GM18499 (cell line): ENCODE measurements around the gene PADI3.

Experiments
- ATAC-seq: cut with Tn5 transposase; IDR thresholded peaks from one replicate; pipeline ENCODE4 v1.9.1; 2021; ENCODE audit warnings: moderate number of reproducible peaks; ENCODE audit not compliant: insufficient read depth, unreplicated experiment

PADI3 gene

DNA sequence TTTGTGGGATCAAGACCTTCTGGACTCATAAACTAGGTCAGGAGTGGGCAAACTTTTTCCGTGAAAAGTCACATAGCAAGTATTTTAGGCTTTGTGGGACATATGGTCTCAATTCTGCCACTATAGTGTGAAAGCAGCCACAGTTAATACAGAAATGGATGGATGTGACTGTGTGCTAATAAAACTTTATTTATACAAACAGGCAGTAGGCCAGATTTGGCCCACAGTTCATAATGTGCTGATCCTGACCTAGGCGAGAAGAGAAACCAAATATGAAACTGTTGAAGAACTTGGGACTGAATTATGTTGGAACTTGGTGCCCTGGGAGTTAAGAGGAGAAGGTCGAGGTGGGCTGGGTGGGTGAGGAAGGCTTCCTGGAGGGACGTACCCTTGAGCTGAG is 17.1 kb downstream of the PADI3 start:
- no peak for ATAC-seq

DNA sequence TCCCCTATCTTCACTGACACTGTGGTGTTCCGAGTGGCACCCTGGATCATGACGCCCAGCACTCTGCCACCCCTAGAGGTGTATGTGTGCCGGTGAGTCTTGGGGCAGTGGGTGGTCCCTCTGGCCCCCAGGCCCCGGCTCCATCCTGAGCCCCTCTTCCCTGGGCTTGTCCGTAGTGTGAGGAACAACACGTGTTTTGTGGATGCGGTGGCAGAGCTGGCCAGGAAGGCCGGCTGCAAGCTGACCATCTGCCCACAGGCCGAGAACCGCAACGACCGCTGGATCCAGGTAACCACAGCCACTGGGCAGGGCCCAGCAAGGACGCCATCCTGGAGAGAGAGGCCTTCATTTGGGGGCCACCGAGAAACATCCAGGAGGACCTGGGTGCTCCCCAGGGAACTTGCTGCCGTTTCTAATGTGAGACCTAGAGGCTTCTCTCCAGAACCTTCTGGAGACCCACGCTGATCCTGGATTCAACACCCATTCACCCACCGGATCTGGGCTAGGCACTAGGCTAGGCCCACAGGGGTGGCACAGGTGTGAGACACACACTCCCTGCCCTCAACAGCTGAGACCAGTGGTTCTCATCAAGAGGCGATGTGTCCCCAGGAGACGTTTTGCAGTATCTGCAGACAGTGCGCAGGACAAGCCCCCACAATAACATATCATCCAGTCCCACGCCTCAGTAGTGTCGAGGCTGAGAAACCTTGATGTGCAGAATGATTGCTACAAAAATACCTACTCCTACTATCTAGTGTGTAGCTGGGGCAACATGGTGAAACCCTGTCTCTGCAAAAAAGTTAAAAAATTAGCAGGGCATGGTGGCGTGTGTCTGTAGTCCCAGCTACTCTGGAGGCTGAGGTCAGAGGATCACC is 22.2 kb downstream of the PADI3 start:
- ATAC-seq: no peak

DNA sequence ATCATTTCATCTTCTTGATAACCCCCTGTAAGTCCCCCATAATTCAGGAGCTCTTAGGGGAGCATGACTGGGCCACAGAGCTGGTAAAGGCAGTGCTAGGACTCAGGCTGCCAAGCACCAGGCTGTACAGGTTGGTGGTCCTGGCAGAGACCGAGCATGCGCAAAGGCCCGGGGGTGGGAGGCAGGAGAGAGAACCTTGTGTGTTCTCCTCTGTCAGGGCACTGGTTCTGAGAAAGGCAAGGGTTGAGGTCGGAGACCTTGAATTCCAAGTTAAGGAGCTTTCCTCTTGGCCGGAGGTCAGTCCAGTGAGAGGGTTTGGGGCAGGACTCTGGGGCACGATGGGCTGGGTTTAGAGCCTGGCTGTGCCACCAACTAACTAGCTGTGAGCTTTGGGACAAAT is 23.2 kb downstream of the PADI3 start:
- ATAC-seq: no peak

DNA sequence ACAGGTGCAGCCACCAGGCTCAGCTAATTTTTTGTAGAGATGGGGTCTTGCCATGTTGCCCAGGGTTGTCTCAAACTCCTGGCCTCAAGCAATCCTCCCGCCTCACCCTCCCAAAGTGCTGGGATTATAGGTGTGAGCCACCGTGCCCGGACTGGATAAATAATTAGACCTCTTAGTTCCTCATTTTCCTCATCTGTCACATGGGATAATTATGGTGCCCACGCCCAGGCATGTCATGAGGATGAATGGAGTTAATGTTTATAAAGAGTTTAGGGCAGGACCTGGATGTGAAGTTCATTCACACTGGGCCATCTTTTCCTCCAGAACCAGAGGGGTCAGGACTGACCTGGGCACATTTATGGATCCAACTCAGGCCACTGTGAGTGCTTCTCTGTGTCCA is 23.7 kb downstream of the PADI3 start:
- ATAC-seq: no peak

- no peak for ATAC-seq
Measured at GRCh38 chr1:17273096-17273495, 24.2 kb downstream of the PADI3 start.

GRCh38 chr1:17274186-17275170 is 25.6 kb downstream of the PADI3 start:
- ATAC-seq: no peak

DNA sequence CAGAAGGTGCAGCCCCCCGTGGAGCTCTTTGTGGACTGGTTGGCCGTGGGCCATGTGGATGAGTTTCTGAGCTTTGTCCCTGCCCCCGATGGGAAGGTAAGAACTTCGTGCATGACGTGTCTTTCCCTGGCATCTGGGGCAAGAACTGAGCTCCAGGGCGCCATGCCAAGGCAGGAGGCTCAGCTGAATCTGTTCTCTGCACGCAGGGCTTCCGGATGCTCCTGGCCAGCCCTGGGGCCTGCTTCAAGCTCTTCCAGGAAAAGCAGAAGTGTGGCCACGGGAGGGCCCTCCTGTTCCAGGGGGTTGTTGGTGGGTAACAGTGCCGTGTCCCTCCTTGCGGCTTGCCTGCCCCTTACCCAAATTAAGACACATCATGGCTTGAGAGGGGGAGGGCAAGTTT is 27.7 kb downstream of the PADI3 start:
- ATAC-seq: no peak

GRCh38 chr1:17277511-17278159 is 28.7 kb downstream of the PADI3 start:
- no peak for ATAC-seq

DNA sequence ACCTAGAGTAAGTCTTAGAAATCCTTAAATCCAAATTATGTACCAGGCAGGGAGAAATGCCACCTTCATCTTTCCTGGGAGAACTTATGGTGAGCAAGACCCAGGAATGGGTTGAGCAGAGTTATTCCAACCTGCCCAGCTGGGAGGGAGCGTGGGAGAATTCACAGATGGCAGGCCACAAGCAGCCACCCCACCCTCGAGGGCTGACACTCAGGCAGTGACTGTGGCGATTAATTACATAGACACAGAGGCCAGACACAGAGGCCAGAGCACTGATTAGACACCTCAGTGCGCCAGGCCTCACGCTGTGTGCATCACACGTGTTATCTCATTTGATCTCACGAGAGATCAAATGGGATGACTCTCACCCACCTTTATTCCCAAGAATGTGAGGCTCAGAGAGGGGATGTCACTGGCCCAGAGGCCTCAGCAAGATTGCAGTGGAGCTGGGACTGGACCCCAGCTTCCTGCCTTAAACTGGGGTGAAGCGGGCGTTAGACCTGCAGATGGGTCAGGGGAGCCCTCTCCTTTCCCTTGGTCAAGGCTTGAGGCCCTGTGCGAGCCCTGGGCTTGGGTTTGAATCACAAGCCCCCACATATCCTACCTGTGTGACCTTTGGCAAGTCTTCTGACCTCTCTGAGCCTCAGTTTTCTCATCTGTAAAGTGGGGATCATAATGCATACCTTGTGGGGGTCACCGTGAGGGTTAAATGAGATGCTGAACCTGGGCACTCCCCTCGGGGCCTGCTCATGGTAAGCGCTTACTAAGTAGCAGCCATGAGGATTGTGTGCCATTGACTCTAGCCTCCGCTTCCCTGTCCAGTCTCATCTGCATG is 30.3 kb downstream of the PADI3 start:
- no peak for ATAC-seq

DNA sequence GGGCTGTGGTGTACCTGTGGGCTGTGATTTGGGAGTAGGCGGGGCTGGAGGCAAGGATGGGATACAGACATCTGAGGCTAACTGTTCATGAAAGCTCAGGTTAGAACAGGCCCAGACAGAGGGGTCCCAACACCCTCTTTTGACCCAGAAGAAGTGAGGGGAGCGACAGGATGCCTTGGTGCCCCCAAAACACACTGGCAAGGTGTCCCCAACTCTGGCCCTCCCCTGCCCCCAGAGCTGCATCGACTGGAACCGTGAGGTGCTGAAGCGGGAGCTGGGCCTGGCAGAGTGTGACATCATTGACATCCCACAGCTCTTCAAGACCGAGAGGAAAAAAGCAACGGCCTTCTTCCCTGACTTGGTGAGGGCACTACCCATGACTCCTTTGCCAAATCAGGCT is 31.5 kb downstream of the PADI3 start:
- no peak for ATAC-seq

DNA sequence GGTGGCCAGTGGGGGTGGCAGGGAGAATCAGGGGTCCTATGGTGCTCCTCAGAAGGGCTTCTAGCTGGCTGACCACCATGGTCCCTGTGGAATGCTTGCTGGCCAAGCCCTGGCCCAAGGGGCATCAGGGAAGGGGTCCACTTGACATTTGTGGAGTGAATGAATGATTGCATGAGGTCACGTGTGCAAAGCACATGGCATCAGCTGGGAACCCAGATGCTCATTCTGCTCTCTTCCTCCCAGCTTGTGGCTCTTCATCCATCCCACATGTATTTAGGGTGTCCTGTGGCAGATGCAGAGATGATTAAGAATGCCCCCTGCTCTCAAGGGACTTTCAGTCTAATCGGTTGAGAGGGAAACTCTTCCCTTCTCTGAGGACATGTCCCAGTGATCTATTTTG is 32.0 kb downstream of the PADI3 start:
- no peak for ATAC-seq

DNA sequence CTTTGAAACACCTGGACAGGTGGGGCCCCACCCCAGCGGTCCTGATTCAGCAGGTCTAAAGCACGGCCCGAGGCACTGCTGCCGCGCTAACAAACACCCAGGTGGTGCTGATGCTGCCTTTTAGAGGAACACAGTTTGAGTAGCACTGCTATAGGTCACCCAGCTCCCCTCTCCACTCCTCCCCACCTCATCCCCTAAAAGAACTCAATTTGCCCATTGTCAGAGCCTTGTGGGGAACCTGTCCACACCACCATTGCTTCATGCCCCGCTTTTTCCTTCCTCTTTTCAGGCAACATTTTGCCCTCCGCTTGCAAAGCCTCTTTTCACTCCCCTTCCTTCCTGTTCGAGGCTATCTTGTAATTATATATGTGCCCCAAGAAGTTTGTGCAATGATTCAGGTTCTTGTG is 32.9 kb downstream of the PADI3 start:
- no peak for ATAC-seq

DNA sequence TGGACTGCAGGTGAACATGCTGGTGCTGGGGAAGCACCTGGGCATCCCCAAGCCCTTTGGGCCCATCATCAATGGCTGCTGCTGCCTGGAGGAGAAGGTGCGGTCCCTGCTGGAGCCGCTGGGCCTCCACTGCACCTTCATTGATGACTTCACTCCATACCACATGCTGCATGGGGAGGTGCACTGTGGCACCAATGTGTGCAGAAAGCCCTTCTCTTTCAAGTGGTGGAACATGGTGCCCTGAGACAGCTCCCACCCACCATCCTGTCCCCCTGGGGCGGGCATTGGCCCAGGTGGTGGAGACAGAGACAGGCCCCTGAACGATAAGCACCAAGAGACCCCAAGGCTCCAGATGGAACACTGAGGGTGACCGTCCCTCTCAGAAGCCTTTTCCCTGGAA is 33.9 kb downstream of the PADI3 start:
- no peak for ATAC-seq

DNA sequence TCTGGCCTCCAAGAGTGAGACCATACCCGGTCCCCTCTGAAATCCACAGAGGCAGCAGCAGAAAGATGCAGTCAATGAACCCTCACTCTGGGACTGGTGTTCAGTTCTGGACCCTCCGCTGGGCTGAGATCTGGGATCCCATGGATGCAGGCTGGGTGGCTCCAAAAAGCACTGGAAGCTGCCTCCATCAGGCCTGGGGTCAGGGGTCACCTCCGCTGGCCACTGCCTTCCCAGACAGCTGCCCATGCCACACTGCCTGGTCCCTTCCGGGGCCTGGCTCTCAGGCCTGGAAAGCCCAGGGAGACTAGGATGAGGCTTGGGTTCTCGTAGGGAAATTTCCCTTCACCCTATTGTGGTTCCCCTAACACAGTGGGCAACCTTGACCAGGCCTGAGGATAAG is 37.7 kb downstream of the PADI3 start:
- no peak for ATAC-seq

GRCh38 chr1:17287130-17287776 is 38.4 kb downstream of the PADI3 start:
- no peak for ATAC-seq

DNA sequence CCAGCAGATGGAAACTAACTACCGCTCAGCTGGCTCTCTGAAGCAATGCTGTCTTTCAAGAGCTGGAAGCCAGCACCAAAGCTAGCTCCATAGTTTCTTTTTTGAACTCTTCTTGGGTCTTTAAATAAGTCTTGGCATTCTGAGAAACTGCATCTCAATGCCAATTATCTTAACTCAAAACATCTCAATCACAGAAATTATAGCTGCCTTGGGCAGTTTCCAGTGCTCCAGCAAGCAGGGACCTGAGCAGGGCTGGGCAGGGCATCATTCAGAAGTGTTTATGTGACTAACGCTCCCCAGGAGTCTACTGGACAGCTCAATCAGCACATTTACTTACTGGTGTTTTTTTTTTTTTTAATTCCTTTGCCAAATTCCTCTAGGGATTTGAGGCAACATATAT is 40.8 kb downstream of the PADI3 start:
- ATAC-seq: no peak

DNA sequence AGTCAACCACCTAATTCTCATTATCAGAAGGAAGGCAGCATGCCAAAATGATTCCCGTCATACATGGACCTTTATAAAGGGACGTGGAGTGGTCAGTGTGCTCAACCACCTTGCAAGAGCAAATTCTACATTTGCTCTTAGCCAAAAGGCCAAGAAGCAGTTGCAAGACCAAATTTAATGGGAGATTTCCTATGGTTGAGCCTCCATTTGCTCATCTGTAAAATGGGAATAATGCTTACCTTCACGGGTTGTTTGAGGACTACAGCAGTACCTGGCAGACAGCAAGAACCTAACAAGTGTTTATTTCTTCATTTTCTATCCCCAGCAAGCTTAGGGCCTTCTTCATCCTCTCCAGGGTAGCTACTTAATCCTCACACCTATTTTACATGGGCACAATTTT is 41.7 kb downstream of the PADI3 start:
- ATAC-seq: no peak

- ATAC-seq: no peak
Measured at GRCh38 chr1:17292299-17293160, 43.6 kb downstream of the PADI3 start.
